HL-60 (cell line): ENCODE data around the gene MALRD1.

Experiments used
- CTCF ChIP-seq: IDR thresholded peaks from one replicate; pipeline ENCODE4 v1.5.1; 2011; ENCODE audit warnings: low read length, control low read depth, inconsistent platforms; ENCODE audit not compliant: insufficient read depth
- GABPA ChIP-seq: IDR thresholded peaks from 2 replicates; pipeline ENCODE4 v1.6.1; 2012; ENCODE audit warnings: low read depth
- POLR2AphosphoS5 ChIP-seq: IDR thresholded peaks from 2 replicates; pipeline ENCODE4 v1.6.1; 2012; ENCODE audit warnings: low read depth
- REST ChIP-seq: IDR thresholded peaks from 2 replicates; pipeline ENCODE4 v1.6.1; 2012; ENCODE audit warnings: low read depth; ENCODE audit not compliant: insufficient replicate concordance

- TF ChIP-seq CTCF: no peak
- no peak for TF ChIP-seq REST
- no peak for TF ChIP-seq GABPA
- TF ChIP-seq POLR2AphosphoS5: no peak
Observed at GRCh38 chr10:19658131-19658530, 609.5 kb downstream of the MALRD1 start.
